HUES48 (cell line): ENCODE measurements around the gene EFCAB6.

ENCODE experiments used
- H3K27ac ChIP-seq: one replicate; pipeline ENCODE4 v1.7.0; 2013; ENCODE audit warnings: low read depth, low read length, inconsistent platforms
- H3K27me3 ChIP-seq: 2 replicates; pipeline ENCODE4 v1.6.1; 2013; ENCODE audit warnings: mild to moderate bottlenecking, low read length; ENCODE audit not compliant: control insufficient read depth, insufficient read depth
- H3K36me3 ChIP-seq: 2 replicates; pipeline ENCODE4 v1.6.1; 2013; ENCODE audit warnings: low read length; ENCODE audit not compliant: control insufficient read depth, insufficient read depth
- H3K4me1 ChIP-seq: 2 replicates; pipeline ENCODE4 v1.6.1; 2013; ENCODE audit warnings: mild to moderate bottlenecking, low read length; ENCODE audit not compliant: control insufficient read depth, insufficient read depth
- H3K4me3 ChIP-seq: 2 replicates; pipeline ENCODE4 v1.5.1; 2013; ENCODE audit warnings: mild to moderate bottlenecking, low read depth, low read length
- H3K9ac ChIP-seq: 2 replicates; pipeline ENCODE4 v1.6.1; 2013; ENCODE audit warnings: mild to moderate bottlenecking, low read depth, low read length, moderate library complexity
- H3K9me3 ChIP-seq: 2 replicates; pipeline ENCODE4 v1.6.1; 2013; ENCODE audit warnings: low read length; ENCODE audit not compliant: control insufficient read depth, insufficient read depth

The EFCAB6 gene

GRCh38 chr22:43483669-43484068, 328.4 kb downstream of the EFCAB6 start:
- H3K4me1 ChIP-seq, result peaks cover 4% of the 10 kb centered on the region; the same call in 1 of the 2 replicates

GRCh38 chr22:43483266-43483665, 328.8 kb downstream of the EFCAB6 start:
- Histone ChIP-seq H3K4me3 (no peak overlapping the region), H3K27ac (no peak overlapping the region), H3K9ac (no peak overlapping the region), H3K4me1 (peaks cover 4% of the 10 kb centered on the region; the same call in 1 of the 2 replicates), H3K9me3 (no peaks in the 10 kb centered on the region), H3K36me3 (no peaks in the 10 kb centered on the region), H3K27me3 (no peaks in the 10 kb centered on the region)

More at GRCh38 chr22:43483669-43484068, 328.4 kb downstream of the EFCAB6 start:
- H3K9ac ChIP-seq, result no peak overlapping the region
- no peak overlapping the region for H3K4me3 ChIP-seq
- no peaks in the 10 kb centered on the region for H3K9me3 ChIP-seq
- no peak overlapping the region for H3K27ac ChIP-seq
- H3K27me3 ChIP-seq, result no peaks in the 10 kb centered on the region
- H3K36me3 ChIP-seq, result no peaks in the 10 kb centered on the region

- Histone ChIP-seq H3K4me3 (no peak overlapping the region), H3K36me3 (no peaks in the 10 kb centered on the region), H3K27me3 (no peaks in the 10 kb centered on the region), H3K27ac (no peak overlapping the region), H3K9ac (no peak overlapping the region), H3K9me3 (no peaks in the 10 kb centered on the region), H3K4me1 (peaks cover 4% of the 10 kb centered on the region; the same call in 1 of the 2 replicates)
Measured at GRCh38 chr22:43482318-43482625, 329.8 kb downstream of the EFCAB6 start.

- no peaks in the 10 kb centered on the region for H3K27me3 ChIP-seq
- no peaks in the 10 kb centered on the region for H3K36me3 ChIP-seq
- H3K27ac ChIP-seq, result no peak overlapping the region
- no peak overlapping the region for H3K9ac ChIP-seq
- no peaks in the 10 kb centered on the region for H3K9me3 ChIP-seq
- H3K4me3 ChIP-seq, result no peak overlapping the region
- peaks cover 4% of the 10 kb centered on the region; the same call in 1 of the 2 replicates for H3K4me1 ChIP-seq
Measured at GRCh38 chr22:43481568-43482317, 330.4 kb downstream of the EFCAB6 start.

- no peak overlapping the region for H3K27ac ChIP-seq
- H3K9ac ChIP-seq, result no peak overlapping the region
- no peaks in the 10 kb centered on the region for H3K27me3 ChIP-seq
- H3K4me3 ChIP-seq, result no peak overlapping the region
- no peaks in the 10 kb centered on the region for H3K9me3 ChIP-seq
- no peaks in the 10 kb centered on the region for H3K36me3 ChIP-seq
- H3K4me1 ChIP-seq, result peaks cover 4% of the 10 kb centered on the region; the same call in 1 of the 2 replicates
Measured at GRCh38 chr22:43479962-43480361, 332.1 kb downstream of the EFCAB6 start.

- Histone ChIP-seq H3K27me3 (no peaks in the 10 kb centered on the region), H3K36me3 (no peaks in the 10 kb centered on the region), H3K9ac (no peak overlapping the region), H3K4me1 (peaks cover 4% of the 10 kb centered on the region; the same call in 1 of the 2 replicates), H3K9me3 (no peaks in the 10 kb centered on the region), H3K4me3 (no peak overlapping the region), H3K27ac (no peak overlapping the region)
Measured at GRCh38 chr22:43479301-43479950, 332.7 kb downstream of the EFCAB6 start.
